ENCODE measurements around the gene CSF2RB. TPM values are rescaled to one million over a fixed set of nuclear protein-coding genes. Genes with fewer than 3 reads are reported as not detected.
A peak's percentile ranks its signal among the peaks of the same experiment; 100 is the strongest.
"Not testable (repeated sequence)": the region's sequence is repeated elsewhere in the genome, so short reads cannot be mapped to it uniquely, and the experiment has no call there.

The CSF2RB gene
- total and polyA plus RNA-seq, 8 donors: 2.5 to 47.5 (median 3.6) TPM

DNA sequence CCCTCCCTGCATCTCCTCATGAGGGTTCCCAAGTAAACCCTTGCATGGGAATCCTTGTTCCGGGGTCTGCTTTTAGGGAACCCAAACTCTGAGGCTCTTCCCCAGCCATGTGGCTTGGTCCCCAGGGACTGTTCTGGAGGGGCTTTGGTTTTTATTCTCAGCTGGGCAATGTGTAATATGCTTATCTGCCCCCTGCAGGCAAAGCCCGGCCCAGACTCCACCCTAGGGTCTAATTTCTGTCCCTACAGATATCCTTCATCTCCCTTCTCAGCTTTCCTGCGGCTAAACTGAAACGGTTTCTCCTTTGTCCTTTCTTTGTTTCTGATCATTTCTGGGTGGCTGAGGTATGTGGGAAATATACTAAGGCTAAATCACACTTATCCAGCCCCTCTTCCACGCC lies 68.7 kb downstream of the CSF2RB start:
- no peaks in the 10 kb centered on the region for H3K27me3 ChIP-seq
- H3K4me1 ChIP-seq: peaks cover 5 to 15% of the 10 kb centered on the region in 2 donors
- H3K27ac ChIP-seq: no peak overlapping the region
- H3K36me3 ChIP-seq: no peaks in the 10 kb centered on the region
- no peak for ATAC-seq
- H3K4me3 ChIP-seq: no peak overlapping the region
- DNase-seq: no peak
- H3K9me3 ChIP-seq: peaks cover 0 to 12% of the 10 kb centered on the region in 2 donors
- TF ChIP-seq, protein P1, sequence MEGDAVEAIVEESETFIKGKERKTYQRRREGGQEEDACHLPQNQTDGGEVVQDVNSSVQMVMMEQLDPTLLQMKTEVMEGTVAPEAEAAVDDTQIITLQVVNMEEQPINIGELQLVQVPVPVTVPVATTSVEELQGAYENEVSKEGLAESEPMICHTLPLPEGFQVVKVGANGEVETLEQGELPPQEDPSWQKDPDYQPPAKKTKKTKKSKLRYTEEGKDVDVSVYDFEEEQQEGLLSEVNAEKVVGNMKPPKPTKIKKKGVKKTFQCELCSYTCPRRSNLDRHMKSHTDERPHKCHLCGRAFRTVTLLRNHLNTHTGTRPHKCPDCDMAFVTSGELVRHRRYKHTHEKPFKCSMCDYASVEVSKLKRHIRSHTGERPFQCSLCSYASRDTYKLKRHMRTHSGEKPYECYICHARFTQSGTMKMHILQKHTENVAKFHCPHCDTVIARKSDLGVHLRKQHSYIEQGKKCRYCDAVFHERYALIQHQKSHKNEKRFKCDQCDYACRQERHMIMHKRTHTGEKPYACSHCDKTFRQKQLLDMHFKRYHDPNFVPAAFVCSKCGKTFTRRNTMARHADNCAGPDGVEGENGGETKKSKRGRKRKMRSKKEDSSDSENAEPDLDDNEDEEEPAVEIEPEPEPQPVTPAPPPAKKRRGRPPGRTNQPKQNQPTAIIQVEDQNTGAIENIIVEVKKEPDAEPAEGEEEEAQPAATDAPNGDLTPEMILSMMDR (IDR thresholded peaks at IDR 0.05): no peak
- intact Hi-C loops (cut with DNase I): no loop called here

DNA sequence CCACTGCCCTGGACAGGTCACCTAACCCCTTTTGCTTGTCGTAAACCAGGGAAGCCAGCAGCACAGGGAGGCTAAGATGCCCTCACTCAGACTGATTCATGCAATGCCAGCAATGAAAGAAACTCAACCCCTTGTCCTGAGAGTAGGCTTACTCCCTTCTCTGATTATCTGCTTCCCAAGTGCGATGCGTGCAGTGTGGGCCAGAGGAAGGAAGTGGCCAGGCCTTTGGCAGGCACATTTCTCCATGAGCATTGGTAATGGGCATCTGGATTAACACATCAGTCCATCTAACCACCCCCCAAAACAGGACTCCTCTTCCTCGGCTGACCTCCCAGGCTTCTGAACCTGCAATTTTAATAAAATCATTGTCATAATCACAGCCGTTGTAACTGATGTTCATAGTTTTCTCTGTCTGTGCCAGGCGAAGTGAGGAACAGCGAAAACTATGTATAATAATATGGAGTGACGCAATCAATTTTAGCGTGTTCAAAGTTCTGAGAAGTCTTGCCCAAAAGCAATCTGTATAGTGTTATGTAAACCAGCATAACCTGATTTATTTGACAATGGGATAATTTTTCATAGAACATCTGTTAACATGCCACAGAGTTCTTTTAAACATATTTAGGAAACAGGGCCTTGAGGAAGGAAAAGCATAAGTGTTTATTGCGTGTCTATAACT lies 71.9 kb downstream of the CSF2RB start:
- intact Hi-C loops (cut with DNase I): no loop called here
- DNase-seq: no peak
- TF ChIP-seq, protein P1 (IDR thresholded peaks at IDR 0.05): no peak
- peaks cover 0 to 3% of the 10 kb centered on the region in 2 donors for H3K4me1 ChIP-seq
- no peak for ATAC-seq
- no peak overlapping the region for H3K27ac ChIP-seq
- H3K27me3 ChIP-seq: peaks cover 0 to 15% of the 10 kb centered on the region in 2 donors
- H3K36me3 ChIP-seq: no peaks in the 10 kb centered on the region
- no peak overlapping the region for H3K4me3 ChIP-seq
- H3K9me3 ChIP-seq: peaks cover 0 to 12% of the 10 kb centered on the region in 2 donors

DNA sequence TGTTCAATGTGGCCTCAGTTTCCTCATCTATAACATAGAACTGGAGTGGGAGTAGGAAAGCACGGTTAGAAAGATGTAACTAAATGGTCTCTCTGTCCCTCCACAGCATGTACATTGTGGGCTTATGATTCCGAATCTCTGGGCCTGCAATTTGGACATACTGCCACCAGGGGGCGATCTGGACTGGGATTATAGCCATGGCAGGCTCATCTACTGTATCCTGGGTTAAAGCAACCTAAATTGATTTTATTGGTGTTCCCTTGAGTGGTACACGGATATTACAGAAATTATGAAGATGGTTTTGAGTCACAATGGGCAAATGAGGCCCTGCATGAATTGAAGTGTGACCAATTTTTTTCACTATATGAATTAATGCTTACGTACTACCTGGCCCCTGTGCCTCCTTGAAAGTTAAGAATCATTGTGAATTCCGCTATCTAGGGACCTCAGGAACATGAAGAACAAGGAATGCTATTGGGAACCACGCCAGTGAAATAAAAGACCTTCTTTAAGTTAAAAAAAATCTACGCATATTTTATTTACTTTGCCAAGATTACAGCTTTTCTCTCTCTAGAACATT lies 72.9 kb downstream of the CSF2RB start:
- Histone ChIP-seq H3K27ac (no peak overlapping the region), H3K4me3 (no peak overlapping the region), H3K9me3 (peaks cover 0 to 12% of the 10 kb centered on the region in 2 donors), H3K36me3 (no peaks in the 10 kb centered on the region), H3K27me3 (peaks cover 0 to 23% of the 10 kb centered on the region in 2 donors), H3K4me1 (peaks cover 0 to 3% of the 10 kb centered on the region in 2 donors)
- ATAC-seq (peak; percentile 47), DNase-seq (no peak)
- TF ChIP-seq, protein P1 (IDR thresholded peaks at IDR 0.05): peak; percentile 44 to 71
- intact Hi-C loops (cut with DNase I): no loop called here

DNA sequence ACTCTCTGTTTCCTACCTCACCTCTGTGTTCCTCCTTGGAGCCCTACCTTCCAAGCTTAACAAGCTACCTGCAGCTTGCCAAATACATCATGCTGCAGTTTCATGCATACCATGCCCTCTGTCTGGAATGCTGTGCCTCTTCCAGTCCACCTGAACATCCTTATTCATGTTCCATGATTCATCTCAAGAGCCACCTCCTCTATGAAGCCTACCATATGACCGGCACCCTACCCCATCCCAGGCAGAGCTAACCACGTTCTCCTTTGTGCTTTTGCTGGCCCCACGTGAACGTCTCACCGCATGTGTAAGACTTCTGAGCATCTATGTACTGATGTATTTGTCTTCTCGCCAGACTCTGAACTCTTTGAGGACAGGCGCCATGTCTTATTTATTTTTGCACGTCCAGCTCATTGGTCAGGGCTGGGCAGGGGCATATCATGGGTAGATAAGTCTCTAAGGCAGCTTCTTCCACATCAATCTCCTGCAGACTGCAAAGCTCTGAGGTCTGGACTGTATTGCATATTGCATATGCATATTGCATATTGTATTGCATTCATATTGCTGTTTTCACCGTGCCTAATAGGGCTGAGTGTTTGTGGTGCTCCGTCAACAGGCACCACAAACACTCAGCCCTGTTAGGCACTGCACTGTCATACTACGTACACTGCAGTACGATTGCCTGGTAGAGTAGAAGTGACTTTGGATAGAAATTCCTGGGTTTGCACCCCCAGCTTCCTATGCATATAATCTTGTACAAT lies 74.8 kb downstream of the CSF2RB start:
- intact Hi-C loops (cut with DNase I): no loop called here
- Histone ChIP-seq H3K27me3 (peaks cover 0 to 36% of the 10 kb centered on the region in 2 donors), H3K36me3 (no peaks in the 10 kb centered on the region), H3K27ac (no peak overlapping the region), H3K9me3 (peaks cover 0 to 12% of the 10 kb centered on the region in 2 donors), H3K4me1 (peaks cover 0 to 3% of the 10 kb centered on the region in 2 donors), H3K4me3 (no peak overlapping the region)
- no peak for DNase-seq
- TF ChIP-seq, protein P1 (IDR thresholded peaks at IDR 0.05): no peak
- ATAC-seq: no peak

DNA sequence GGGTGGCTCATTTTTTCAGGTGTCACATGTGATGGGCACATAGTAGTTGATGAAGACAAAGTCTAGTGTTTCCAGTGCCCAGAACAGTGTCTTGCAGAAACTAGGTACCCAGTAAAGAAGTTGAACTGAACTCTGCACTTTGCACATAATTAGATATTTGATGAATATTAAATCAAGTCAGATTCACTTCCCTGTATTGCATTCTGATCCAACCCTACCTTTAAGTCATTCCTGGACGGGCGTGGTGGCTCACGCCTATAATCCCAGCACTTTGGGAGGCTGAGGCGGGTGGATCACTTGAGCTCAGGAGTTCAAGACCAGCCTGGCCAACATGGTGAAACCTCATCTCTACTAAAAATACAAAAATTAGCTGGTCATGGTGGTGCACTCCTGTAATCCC lies 75.6 kb downstream of the CSF2RB start:
- H3K36me3 ChIP-seq; intact Hi-C loops (cut with DNase I); DNase-seq; H3K27ac ChIP-seq; H3K4me3 ChIP-seq; H3K4me1 ChIP-seq; ATAC-seq: not testable (repeated sequence)
- Histone ChIP-seq H3K9me3 (peaks cover 0 to 12% of the 10 kb centered on the region in 2 donors), H3K27me3 (peaks cover 0 to 39% of the 10 kb centered on the region in 2 donors)

Other genes starting within 250 kb of the CSF2RB start
- gene CACNG2, start 209.9 kb upstream of the CSF2RB start, total RNA-seq: not detected
- not detected for gene CACNG2, start 209.9 kb upstream of the CSF2RB start, polyA plus RNA-seq (ENCODE audit: insufficient read length in 6 of 6)
- gene IFT27, start 137.5 kb upstream of the CSF2RB start, total RNA-seq: 10 to 100 TPM; 24.5 to 28.0 TPM
- 10 to 100 TPM; 41.4 to 59.0 (median 50.7) TPM for gene IFT27, start 137.5 kb upstream of the CSF2RB start, polyA plus RNA-seq (ENCODE audit: insufficient read length in 6 of 6)
- under 1 TPM; 0.70 to 0.76 TPM for gene PVALB, start 96.6 kb upstream of the CSF2RB start, total RNA-seq
- gene PVALB, start 96.6 kb upstream of the CSF2RB start, polyA plus RNA-seq (ENCODE audit: insufficient read length in 6 of 6): under 1 TPM in 2 of 6 donors, not detected in 4; 0.30 to 0.39 TPM
- 10 to 100 TPM; 13.0 to 68.1 TPM for gene NCF4, start 52.6 kb upstream of the CSF2RB start, total RNA-seq
- 1 to 10 TPM; 3.2 to 4.0 (median 3.7) TPM for gene NCF4, start 52.6 kb upstream of the CSF2RB start, polyA plus RNA-seq (ENCODE audit: insufficient read length in 6 of 6)
- gene TST, start 105.8 kb downstream of the CSF2RB start, total RNA-seq: 10 to 100 TPM; 37.7 to 52.0 TPM
- 10 to 100 TPM; 14.7 to 27.9 (median 20.5) TPM for gene TST, start 105.8 kb downstream of the CSF2RB start, polyA plus RNA-seq (ENCODE audit: insufficient read length in 6 of 6)
- 10 to 100 TPM; 56.2 to 63.1 TPM for gene MPST, start 106.1 kb downstream of the CSF2RB start, total RNA-seq
- 10 to 100 TPM; 41.4 to 62.8 (median 49.2) TPM for gene MPST, start 106.1 kb downstream of the CSF2RB start, polyA plus RNA-seq (ENCODE audit: insufficient read length in 6 of 6)
- gene KCTD17, start 138.1 kb downstream of the CSF2RB start, total RNA-seq: 10 to 100 TPM; 20.5 to 22.2 TPM
- 10 to 100 TPM; 23.2 to 34.2 (median 28.4) TPM for gene KCTD17, start 138.1 kb downstream of the CSF2RB start, polyA plus RNA-seq (ENCODE audit: insufficient read length in 6 of 6)
- 1 to 10 TPM in 1 of 2 donors, not detected in 1; 1.5 TPM for gene TMPRSS6, start 196.1 kb downstream of the CSF2RB start, total RNA-seq
- gene TMPRSS6, start 196.1 kb downstream of the CSF2RB start, polyA plus RNA-seq (ENCODE audit: insufficient read length in 6 of 6): under 1 TPM; 0.45 to 0.85 (median 0.57) TPM
- gene IL2RB, start 236.3 kb downstream of the CSF2RB start, total RNA-seq: 1 to 10 TPM; 3.7 to 7.7 TPM
- gene IL2RB, start 236.3 kb downstream of the CSF2RB start, polyA plus RNA-seq (ENCODE audit: insufficient read length in 6 of 6): 1 to 10 TPM; 1.1 to 3.5 (median 2.9) TPM

Measured in left lung (tissue), 10 donors.